Ascending aorta (tissue), 2 donors: ENCODE data around the gene C4A. TPM values are rescaled to one million over a fixed set of nuclear protein-coding genes. Genes with fewer than 3 reads are reported as not detected.
A peak's percentile ranks its signal among the peaks of the same experiment; 100 is the strongest.
"Not testable (repeated sequence)": the region's sequence is repeated elsewhere in the genome, so short reads cannot be mapped to it uniquely, and the experiment has no call there.

Source experiments
- DNase-seq, 2 donors: peaks; one replicate each; pipeline ENCODE4 v3.0.0-alpha.2; 2019; ENCODE audit warnings: low spot score in 2 of 2
- H3K27ac ChIP-seq, 2 donors: fragments of 200-600 bp; sonication (generic); one replicate each; pipeline ENCODE4 v1.5.1; 2016 to 2017; ENCODE audit warnings: mild to moderate bottlenecking in 1 of 2
- H3K27me3 ChIP-seq: fragments of 200-600 bp; sonication (generic); one replicate; pipeline ENCODE4 v1.5.1; 2017
- H3K36me3 ChIP-seq, 2 donors: fragments of 200-600 bp; sonication (generic); one replicate each; pipeline ENCODE4 v1.5.1; 2016
- H3K4me1 ChIP-seq, 2 donors: fragments of 200-600 bp; sonication (generic); one replicate each; pipeline ENCODE4 v1.5.1; 2016 to 2017; ENCODE audit warnings: mild to moderate bottlenecking in 1 of 2
- H3K4me3 ChIP-seq, 2 donors: fragments of 200-600 bp; sonication (generic); one replicate each; pipeline ENCODE4 v1.5.1; 2016 to 2017; ENCODE audit warnings: mild to moderate bottlenecking in 1 of 2
- H3K9me3 ChIP-seq, 2 donors: fragments of 200-600 bp; sonication (generic); one replicate each; pipeline ENCODE4 v1.5.1; 2016
- CTCF ChIP-seq, 3 experiments: fragments of 200-600 bp in 2 of 3; fragments of 450-650 bp in 1 of 3; sonication (generic) in 2 of 3; IDR thresholded peaks; one replicate each; pipeline ENCODE4 v1.5.1; 2016 to 2019; ENCODE audit warnings: antibody characterized with exemption in 3 of 3, mild to moderate bottlenecking in 1 of 3, moderate library complexity in 1 of 3
- intact Hi-C: fragments of 100-400 bp; cut with DNase I; formaldehyde crosslinking; loops from one replicate; pipeline ENCODE4 v1.15.1; 2023
- total RNA-seq: library from RNA; depleted of rRNA; stranded (reverse); fragments of >200 nt; gene quantifications from one replicate; pipeline ENCODE4 v1.1.0, GENCODE V29; 2016

C4A gene
- total RNA-seq, 1 donor from 2014 or later, result 147 TPM

- H3K4me3 ChIP-seq, result peak overlapping the region; percentile 78 to 80
- no peaks in the 10 kb centered on the region for H3K9me3 ChIP-seq
- peaks cover 31 to 42% of the 10 kb centered on the region in 2 donors for H3K36me3 ChIP-seq
- intact Hi-C loops, result loop anchor here (10.0 kb wide), 1 partner anchor 203 kb away; the partner anchor contains the start of genes AGPAT1 and RNF5
- H3K4me1 ChIP-seq, result peaks cover 10 to 16% of the 10 kb centered on the region in 2 donors
- H3K27me3 ChIP-seq, result no peaks in the 10 kb centered on the region
- TF ChIP-seq CTCF (IDR thresholded peaks at IDR 0.05), result no peak
- peak overlapping the region; percentile 92 to 99 for H3K27ac ChIP-seq
- no peak for DNase-seq
These were observed 10.4 kb upstream of the C4A start for GRCh38 chr6:31971279-31971992.

DNA sequence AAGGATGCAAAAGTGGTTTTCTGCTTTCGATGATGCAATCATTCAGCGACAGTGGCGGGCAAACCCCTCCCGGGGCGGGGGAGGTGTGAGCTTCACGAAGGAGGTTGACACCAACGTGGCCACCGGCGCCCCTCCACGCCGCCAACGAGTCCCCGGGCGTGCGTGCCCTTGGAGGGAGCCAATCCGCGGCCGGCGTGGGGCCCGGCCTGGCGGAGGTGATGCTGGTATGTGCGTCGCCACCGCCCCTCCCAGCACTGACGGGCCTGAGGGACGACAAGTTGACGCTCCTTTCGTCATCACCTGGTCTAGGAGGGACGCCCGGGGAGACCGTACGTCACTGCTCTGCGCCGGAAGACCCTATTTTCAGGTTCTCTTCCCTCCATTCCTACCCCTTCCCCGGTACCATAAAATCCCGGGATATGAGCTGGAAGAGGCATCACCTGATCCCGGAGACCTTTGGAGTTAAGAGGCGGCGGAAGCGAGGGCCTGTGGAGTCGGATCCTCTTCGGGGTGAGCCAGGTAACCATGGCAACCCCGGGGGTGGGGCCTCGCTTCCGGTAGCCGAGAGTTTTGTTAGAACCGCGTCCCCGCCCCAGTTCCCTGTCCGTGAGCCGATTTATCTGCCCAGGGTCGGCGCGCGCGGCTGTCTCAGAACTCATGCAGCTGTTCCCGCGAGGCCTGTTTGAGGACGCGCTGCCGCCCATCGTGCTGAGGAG, 9.7 kb upstream of the C4A start, which contains the start of gene DXO:
Gene DXO, minus strand, starts transcription at position 146 of the 716 bp plus-strand sequence. CDS start 463 bp downstream, outside the sequence.
- intact Hi-C loops, result loop anchor here (1.0 to 10.0 kb wide), 2 partner anchors 13 to 203 kb away; partner anchors contain the start of genes AGPAT1, RNF5 and SKIC2
- peaks cover 28 to 35% of the 10 kb centered on the region in 2 donors for H3K36me3 ChIP-seq
- peak; percentile 92 to 99 for DNase-seq
- H3K27me3 ChIP-seq, result no peaks in the 10 kb centered on the region
- peaks cover 10 to 16% of the 10 kb centered on the region in 2 donors for H3K4me1 ChIP-seq
- no peak for TF ChIP-seq CTCF (IDR thresholded peaks at IDR 0.05)
- no peaks in the 10 kb centered on the region for H3K9me3 ChIP-seq
- H3K4me3 ChIP-seq, result peak within 1 kb of the TSS; percentile 78 to 80
- H3K27ac ChIP-seq, result peak within 1 kb of the TSS; percentile 92 to 99

- intact Hi-C loops, result loop anchor here (1.0 to 10.0 kb wide), 2 partner anchors 14 to 202 kb away; partner anchors contain the start of genes AGPAT1, RNF5 and SKIC2
- H3K4me1 ChIP-seq, result peaks cover 10 to 16% of the 10 kb centered on the region in 2 donors
These were observed 9.0 kb upstream of the C4A start for GRCh38 chr6:31972709-31973350.

DNA sequence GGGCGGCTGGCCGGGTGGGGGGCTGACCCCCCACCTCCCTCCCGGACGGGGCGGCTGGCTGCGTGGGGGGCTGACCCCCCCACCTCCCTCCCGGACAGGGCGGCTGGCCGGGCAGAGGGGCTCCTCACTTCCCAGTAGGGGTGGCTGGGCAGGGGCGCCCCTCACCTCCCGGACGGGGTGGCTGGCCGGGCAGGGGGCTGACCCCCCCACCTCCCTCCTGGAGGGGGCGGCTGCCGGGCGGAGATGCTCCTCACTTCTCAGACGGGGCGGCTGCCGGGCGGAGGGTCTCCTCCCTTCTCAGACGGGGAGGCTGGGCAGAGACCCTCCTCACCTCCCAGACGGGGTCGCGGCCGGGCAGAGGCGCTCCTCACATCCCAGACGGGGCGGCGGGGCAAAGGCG, 5.8 kb upstream of the C4A start:
- intact Hi-C loops, result loop anchor here (10.0 kb wide), 1 partner anchor 199 kb away; the partner anchor contains the start of genes AGPAT1 and RNF5
- DNase-seq, H3K27me3 ChIP-seq, H3K27ac ChIP-seq, H3K4me3 ChIP-seq, H3K9me3 ChIP-seq: not testable (repeated sequence)
- Histone ChIP-seq H3K36me3 (peaks cover 15 to 16% of the 10 kb centered on the region in 2 donors), H3K4me1 (peaks cover 3 to 11% of the 10 kb centered on the region in 2 donors)

More at GRCh38 chr6:31972709-31973350, 9.0 kb upstream of the C4A start:
- H3K9me3 ChIP-seq, result no peaks in the 10 kb centered on the region
- no peak for TF ChIP-seq CTCF (IDR thresholded peaks at IDR 0.05)
- peak overlapping the region; percentile 92 to 99 for H3K27ac ChIP-seq
- DNase-seq, result no peak
- peak overlapping the region; percentile 78 to 80 for H3K4me3 ChIP-seq
- H3K36me3 ChIP-seq, result peaks cover 21 to 29% of the 10 kb centered on the region in 2 donors
- no peaks in the 10 kb centered on the region for H3K27me3 ChIP-seq

DNA sequence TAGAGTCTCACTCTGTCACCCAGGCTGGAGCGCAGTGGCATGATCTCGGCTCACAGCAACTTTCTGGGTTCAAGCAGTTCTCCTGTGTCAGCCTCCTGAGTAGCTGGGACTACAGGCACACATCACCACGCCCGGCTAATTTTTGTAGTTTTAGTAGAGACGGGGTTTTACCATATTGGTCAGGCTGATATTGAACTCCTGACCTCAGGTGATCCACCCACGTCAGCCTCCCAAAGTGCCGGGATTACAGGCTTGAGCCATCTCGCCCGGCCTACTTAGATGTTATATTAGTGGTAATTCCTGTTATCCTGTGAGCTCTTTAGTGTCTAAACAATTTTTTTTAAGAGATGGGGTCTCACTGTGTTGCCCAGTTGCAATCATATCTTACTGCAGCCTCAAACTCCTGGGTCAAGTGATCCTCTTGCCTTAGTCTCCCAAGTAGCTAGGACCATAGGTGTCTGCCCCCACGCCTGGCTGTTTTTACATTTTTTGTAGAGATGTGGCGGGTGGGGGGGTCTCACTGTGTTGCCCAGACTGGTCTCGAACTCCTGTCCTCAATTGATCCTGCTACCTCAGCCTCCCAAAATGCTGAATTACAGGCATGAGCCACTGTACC, 3.9 kb upstream of the C4A start:
- H3K9me3 ChIP-seq, result no peaks in the 10 kb centered on the region
- no peak overlapping the region for H3K4me3 ChIP-seq
- no peaks in the 10 kb centered on the region for H3K27me3 ChIP-seq
- H3K4me1 ChIP-seq, result peaks cover 0 to 6% of the 10 kb centered on the region in 2 donors
- no peak overlapping the region for H3K27ac ChIP-seq
- TF ChIP-seq CTCF (IDR thresholded peaks at IDR 0.05), result no peak
- DNase-seq, result no peak
- peaks cover 15 to 16% of the 10 kb centered on the region in 2 donors for H3K36me3 ChIP-seq
- intact Hi-C loops, result loop anchor here (10.0 kb wide), 1 partner anchor 197 kb away; the partner anchor contains the start of genes AGPAT1 and RNF5
